GOT3 (cell line): ENCODE data around the gene CDC42EP2.

Experiments
- DNase-seq: peaks from one replicate; lab custom pipeline; 2025; ENCODE audit warnings: mixed read lengths; lab: John Stamatoyannopoulos, UW

CDC42EP2 gene

GRCh38 chr11:65297026-65297672 is 17.5 kb upstream of the CDC42EP2 start:
- no peak for DNase-seq

GRCh38 chr11:65298131-65298535 is 16.5 kb upstream of the CDC42EP2 start:
- no peak for DNase-seq

- no peak for DNase-seq
Observed at GRCh38 chr11:65298655-65299179, 15.9 kb upstream of the CDC42EP2 start.

- no peak for DNase-seq
Observed at GRCh38 chr11:65300621-65301275, 13.9 kb upstream of the CDC42EP2 start.

GRCh38 chr11:65301491-65302329 is 13.0 kb upstream of the CDC42EP2 start:
- no peak for DNase-seq

GRCh38 chr11:65303555-65303954 is 11.1 kb upstream of the CDC42EP2 start:
- no peak for DNase-seq

- no peak for DNase-seq
Observed at GRCh38 chr11:65304110-65304509, 10.6 kb upstream of the CDC42EP2 start.

GRCh38 chr11:65304613-65305012 is 10.1 kb upstream of the CDC42EP2 start:
- no peak for DNase-seq

- DNase-seq, result no peak
Observed at GRCh38 chr11:65305501-65306268, 9.0 kb upstream of the CDC42EP2 start.

GRCh38 chr11:65307298-65308229 is 7.1 kb upstream of the CDC42EP2 start:
- DNase-seq, result no peak

GRCh38 chr11:65308281-65308891 is 6.3 kb upstream of the CDC42EP2 start:
- no peak for DNase-seq

GRCh38 chr11:65309006-65309405 is 5.7 kb upstream of the CDC42EP2 start:
- no peak for DNase-seq

GRCh38 chr11:65310215-65310614 is 4.5 kb upstream of the CDC42EP2 start:
- DNase-seq, result no peak

GRCh38 chr11:65310736-65311135 is 3.9 kb upstream of the CDC42EP2 start:
- no peak for DNase-seq

- peak; percentile 21 for DNase-seq
Observed at GRCh38 chr11:65311170-65311678, 3.4 kb upstream of the CDC42EP2 start.

- no peak for DNase-seq
Observed at GRCh38 chr11:65315204-65315865, 669 bp downstream of the CDC42EP2 start.

- DNase-seq, result no peak
Observed at GRCh38 chr11:65315866-65316226, 1.2 kb downstream of the CDC42EP2 start.

- DNase-seq, result peak; percentile 9
Observed at GRCh38 chr11:65316227-65317024, 1.8 kb downstream of the CDC42EP2 start.
